Epithelial cell of esophagus (primary cell): ENCODE results near the gene PLEKHH1.
A peak's percentile ranks its signal among the peaks of the same experiment; 100 is the strongest.

Experiments used
- DNase-seq: peaks from one replicate; pipeline ENCODE4 v3.0.0; 2010; ENCODE audit warnings: low read depth
- H3K4me3 ChIP-seq: 2 replicates; pipeline ENCODE4 v1.5.1; 2011; ENCODE audit warnings: mild to moderate bottlenecking, low read length, control low read depth
- CTCF ChIP-seq: IDR thresholded peaks from 2 replicates; pipeline ENCODE4 v1.5.1; 2011; ENCODE audit warnings: low read depth, mild to moderate bottlenecking, low read length, control low read depth, inconsistent platforms; ENCODE audit not compliant: insufficient read depth; ENCODE audit errors: missing control alignments

The PLEKHH1 gene

DNA sequence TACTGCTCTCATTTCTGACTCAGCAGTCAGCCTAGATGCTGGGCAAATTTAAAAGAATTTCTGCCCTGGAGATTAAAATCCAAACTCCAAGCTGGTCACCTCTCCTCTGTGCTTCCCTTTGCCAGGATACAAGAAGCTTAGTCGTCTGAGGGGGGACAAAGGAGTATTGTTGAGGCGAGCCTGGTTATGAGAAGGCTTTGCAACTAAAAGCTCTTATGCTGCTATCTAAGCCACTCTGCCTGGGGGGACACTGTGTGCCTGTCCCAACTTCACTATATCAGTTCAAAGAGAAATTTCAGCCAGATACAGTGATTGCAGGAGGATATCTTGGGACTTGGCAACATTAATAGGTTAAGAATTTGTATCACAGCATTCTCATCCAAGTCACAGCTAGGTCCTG, 10.8 kb upstream of the PLEKHH1 start:
- DNase-seq: no peak
- TF ChIP-seq CTCF: no peak
- H3K4me3 ChIP-seq: no peak overlapping the region

- H3K4me3 ChIP-seq: no peak overlapping the region
- no peak for DNase-seq
- no peak for TF ChIP-seq CTCF
These were observed 9.1 kb upstream of the PLEKHH1 start for GRCh38 chr14:67523764-67524633.

- peak; percentile 20 for DNase-seq
- TF ChIP-seq CTCF: no peak
- no peak overlapping the region for H3K4me3 ChIP-seq
These were observed 8.5 kb upstream of the PLEKHH1 start for GRCh38 chr14:67524634-67524963.

DNA sequence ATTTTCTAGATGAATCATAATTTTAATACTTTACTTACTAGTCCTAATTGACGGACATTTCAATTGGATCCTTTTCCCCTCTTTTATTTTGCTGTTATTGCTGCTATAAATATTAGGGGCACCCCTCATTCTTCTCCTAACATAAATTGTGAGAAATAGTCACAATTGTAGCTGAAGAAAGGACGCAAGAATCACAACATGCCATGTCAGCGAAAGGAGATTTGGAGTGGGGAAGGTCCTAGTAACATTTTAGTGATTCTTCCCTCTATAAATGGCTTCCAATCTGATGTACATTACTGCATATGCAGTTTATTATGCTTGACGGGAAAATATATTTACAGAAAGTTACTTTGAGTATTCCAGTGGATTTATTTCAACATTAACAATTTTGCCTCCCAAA, 7.7 kb upstream of the PLEKHH1 start:
- TF ChIP-seq CTCF: no peak
- DNase-seq: no peak
- H3K4me3 ChIP-seq: no peak overlapping the region

DNA sequence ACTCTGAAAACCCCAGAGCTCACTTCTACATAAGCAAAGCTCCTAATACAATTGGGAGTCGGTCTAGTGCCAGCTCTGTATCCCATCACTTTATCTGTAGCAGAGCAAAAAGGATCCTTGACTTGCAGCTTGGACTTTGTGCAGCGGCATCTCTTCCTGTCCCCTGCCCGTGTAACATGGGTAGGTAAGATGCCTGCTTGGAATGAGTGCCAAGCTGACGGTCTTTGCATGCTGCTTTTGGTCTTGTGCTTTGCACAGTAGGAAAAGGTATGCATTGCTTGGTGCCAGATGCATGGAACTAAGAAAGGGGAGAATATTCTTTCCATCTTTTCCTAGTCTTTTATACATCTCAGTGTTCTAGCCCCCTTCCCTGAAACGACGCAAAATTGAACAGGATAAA, 6.9 kb upstream of the PLEKHH1 start:
- H3K4me3 ChIP-seq: no peak overlapping the region
- no peak for DNase-seq
- TF ChIP-seq CTCF: no peak

DNA sequence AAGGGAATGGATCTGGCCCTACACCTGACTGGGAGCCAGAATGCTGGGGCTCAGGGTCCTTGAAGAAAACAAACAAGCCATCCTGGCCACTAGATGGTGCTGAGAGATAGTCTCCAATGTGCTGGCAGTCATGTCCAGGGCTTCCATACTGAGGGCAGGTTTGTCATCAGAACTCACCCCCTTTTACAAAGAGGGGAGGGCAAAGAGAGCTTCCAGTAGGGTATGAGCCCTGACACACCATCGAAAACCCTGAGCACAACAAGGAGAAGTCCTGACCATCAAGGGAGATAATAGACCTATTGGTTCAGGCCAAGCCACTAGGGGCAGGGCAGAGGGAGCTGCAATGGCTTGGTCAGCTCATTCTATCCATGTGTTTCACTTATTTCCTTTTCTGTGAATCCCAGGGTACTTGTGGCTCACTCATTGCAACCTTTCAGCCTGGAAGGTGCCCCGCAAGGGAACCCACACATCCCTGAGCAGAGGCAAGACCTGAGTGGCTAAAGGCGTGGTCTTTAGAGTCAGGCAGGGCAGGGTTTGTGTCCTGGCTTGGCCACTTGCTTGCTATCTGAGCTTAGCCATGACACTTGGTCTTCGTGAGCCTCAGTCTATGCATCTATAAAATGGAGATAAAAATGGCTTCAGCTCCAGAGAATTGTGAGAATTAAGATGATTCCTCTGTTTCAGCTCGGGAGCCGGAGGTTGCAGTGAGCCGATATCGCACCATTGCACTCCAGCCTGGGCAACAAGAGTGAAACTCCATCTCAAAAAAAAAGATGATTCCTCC, 6.2 kb upstream of the PLEKHH1 start:
- TF ChIP-seq CTCF: peak; percentile 79
- H3K4me3 ChIP-seq: no peak overlapping the region
- peak; percentile 73 for DNase-seq

DNA sequence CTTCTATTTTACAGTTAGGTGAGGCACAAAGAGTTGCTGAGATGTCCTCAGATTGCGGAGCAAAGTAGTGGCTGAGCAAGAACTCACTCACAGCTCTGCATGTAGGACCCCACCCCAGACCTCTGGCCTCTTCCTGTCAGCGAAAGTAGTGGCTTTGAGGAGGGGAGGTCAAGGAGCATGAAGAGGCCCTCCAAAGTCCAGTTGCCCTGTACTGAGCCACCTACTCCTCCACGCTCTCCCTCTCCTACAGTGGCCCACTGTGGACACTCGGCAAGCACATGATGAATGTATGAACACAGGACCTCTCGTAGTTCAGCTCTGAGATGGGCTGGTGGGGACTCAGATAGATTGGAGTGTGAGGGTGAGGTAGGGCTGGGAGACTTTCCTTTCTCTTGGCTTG, 5.3 kb upstream of the PLEKHH1 start:
- DNase-seq: no peak
- H3K4me3 ChIP-seq: no peak overlapping the region
- no peak for TF ChIP-seq CTCF
